H1 (cell line): Measurements from ENCODE around the gene SBF1.

Experiments used
- ASH2L ChIP-seq: fragments of 200-600, 300-600 bp; sonication (generic); IDR thresholded peaks from one replicate; pipeline ENCODE4 v1.7.1; 2017; ENCODE audit warnings: low read length
- ATF3 ChIP-seq: IDR thresholded peaks from 2 replicates; pipeline ENCODE4 v1.6.1; 2011; ENCODE audit warnings: low read depth, mild to moderate bottlenecking, low read length; ENCODE audit not compliant: insufficient read depth
- BACH1 ChIP-seq: IDR thresholded peaks from 2 replicates; pipeline ENCODE4 v1.6.1; 2012; ENCODE audit warnings: low read length, improper control_type of control experiment
- CTCF ChIP-seq, 3 experiments: IDR thresholded peaks; 1 replicate in 2 of 3; 2 replicates in 1 of 3; pipeline versions ENCODE4 v1.5.1 to v1.6.1; 2011; ENCODE audit warnings: low read length in 3 of 3, mild to moderate bottlenecking in 3 of 3, inconsistent platforms in 2 of 3, low read depth in 1 of 3, moderate library complexity in 1 of 3; ENCODE audit not compliant: insufficient read depth in 1 of 3; ENCODE audit errors: control extremely low read depth in 1 of 3
- EZH2 ChIP-seq: fragments of 200-600 bp; sonication (generic); IDR thresholded peaks from 2 replicates; pipeline ENCODE4 v1.7.1; 2012; ENCODE audit warnings: low read depth, mild to moderate bottlenecking, moderate library complexity, low read length, inconsistent platforms; ENCODE audit not compliant: severe bottlenecking
- FOSL1 ChIP-seq: IDR thresholded peaks from 2 replicates; pipeline ENCODE4 v1.6.1; 2011; ENCODE audit warnings: mild to moderate bottlenecking, low read depth, low read length, moderate library complexity; ENCODE audit not compliant: insufficient read depth
- KDM1A ChIP-seq: fragments of 200-600, 300-600 bp; sonication (generic); IDR thresholded peaks from 2 replicates; pipeline ENCODE4 v1.7.1; 2016; ENCODE audit warnings: mild to moderate bottlenecking, low read length, borderline replicate concordance
- POLR2A ChIP-seq, 2 experiments: IDR thresholded peaks; 1 replicate in 1 of 2; 2 replicates in 1 of 2; pipeline ENCODE4 v1.6.1; 2011; ENCODE audit warnings: low read depth in 2 of 2, low read length in 2 of 2, mild to moderate bottlenecking in 2 of 2; ENCODE audit errors: control extremely low read depth in 1 of 2
- YY1 ChIP-seq: IDR thresholded peaks from 2 replicates; pipeline ENCODE4 v1.6.1; 2011; ENCODE audit warnings: low read depth, mild to moderate bottlenecking, low read length

DNA sequence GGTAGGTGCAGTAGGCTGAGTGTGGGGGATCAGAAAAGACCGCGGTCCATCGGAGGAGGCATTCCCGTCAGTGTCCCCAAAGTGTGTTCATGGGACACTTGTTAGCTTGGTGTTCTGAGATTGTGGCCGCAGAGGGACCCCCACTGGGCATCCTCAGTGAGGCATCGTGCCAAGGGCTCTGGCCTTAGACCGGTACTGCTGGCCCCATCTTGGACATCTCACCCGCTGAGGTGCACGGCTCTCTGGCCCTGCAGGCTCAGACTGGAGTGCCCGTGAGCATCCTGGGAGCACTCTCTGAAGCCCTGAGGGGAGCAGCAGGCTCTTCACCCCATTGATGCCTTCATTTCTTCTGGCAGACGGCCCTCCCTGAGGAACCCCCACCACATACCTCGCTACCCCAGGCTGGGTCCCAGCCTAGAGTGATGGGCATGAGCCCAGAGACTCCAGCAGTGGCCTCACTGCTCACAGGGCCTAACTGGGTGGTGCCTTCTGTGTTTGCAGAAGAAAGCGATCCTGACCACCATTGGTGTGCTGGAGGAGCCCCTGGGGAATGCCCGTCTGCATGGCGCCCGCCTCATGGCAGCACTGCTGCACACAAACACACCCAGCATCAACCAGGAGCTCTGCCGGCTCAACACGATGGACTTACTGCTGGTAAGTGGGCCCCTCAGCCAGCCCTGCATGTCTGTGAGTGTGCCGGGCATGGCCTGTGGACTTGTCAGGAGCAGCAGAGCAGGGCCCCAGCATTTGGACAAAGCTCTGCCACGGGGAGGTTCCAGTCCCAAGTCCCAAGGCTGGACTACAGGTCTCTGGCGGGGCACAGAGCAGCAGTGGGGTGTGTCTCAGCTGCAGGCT, 51.6 kb downstream of the SBF1 start:
- TF ChIP-seq YY1, result no peak
- no peak for TF ChIP-seq KDM1A
- TF ChIP-seq ASH2L, result no peak
- no peak for TF ChIP-seq ATF3
- TF ChIP-seq POLR2A (IDR thresholded peaks at IDR 0.05; ENCODE audit: control extremely low read depth in 1 of 2, low read depth in 2 of 2, low read length in 2 of 2), result no peak
- TF ChIP-seq FOSL1, result no peak
- no peak for TF ChIP-seq CTCF (IDR thresholded peaks at IDR 0.05; ENCODE audit: control extremely low read depth in 1 of 3, insufficient read depth in 1 of 3, low read depth in 1 of 3, low read length in 3 of 3)
- no peak for TF ChIP-seq EZH2
- no peak for TF ChIP-seq BACH1
